B cell (primary cell): ENCODE measurements around the gene BLOC1S2.

Experiments
- EZH2 ChIP-seq: IDR thresholded peaks from 2 replicates; pipeline ENCODE4 v1.6.1; 2012; ENCODE audit warnings: borderline replicate concordance, low read depth, mild to moderate bottlenecking, moderate library complexity, low read length; ENCODE audit not compliant: insufficient read depth, poor library complexity, severe bottlenecking
- TF ChIP-seq, protein P1 (sequence below): fragments of 200-600 bp; IDR thresholded peaks from one replicate; pipeline ENCODE4 v1.8.0; 2022; ENCODE audit warnings: antibody characterized with exemption, mild to moderate bottlenecking

DNA sequence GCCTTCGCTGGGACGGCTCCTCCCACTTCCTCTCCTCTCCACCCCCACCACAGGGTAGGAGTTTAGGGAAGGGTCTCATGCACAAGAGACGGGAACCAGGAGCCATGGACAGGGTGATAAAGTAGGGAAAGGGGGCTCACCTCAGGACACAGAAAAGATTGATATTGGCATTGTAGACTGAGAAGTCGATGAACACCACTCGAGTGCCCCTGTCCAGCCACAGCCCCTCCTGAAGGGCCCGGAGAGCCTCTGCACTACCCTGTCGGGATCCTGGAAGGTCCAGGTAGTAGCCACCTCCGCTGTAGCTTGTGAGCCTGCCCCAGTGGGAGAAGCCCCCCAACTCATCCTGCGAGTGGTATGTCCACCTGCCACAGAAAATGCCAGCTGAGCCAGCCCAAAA is 10.8 kb upstream of the BLOC1S2 start:
- TF ChIP-seq, protein P1, sequence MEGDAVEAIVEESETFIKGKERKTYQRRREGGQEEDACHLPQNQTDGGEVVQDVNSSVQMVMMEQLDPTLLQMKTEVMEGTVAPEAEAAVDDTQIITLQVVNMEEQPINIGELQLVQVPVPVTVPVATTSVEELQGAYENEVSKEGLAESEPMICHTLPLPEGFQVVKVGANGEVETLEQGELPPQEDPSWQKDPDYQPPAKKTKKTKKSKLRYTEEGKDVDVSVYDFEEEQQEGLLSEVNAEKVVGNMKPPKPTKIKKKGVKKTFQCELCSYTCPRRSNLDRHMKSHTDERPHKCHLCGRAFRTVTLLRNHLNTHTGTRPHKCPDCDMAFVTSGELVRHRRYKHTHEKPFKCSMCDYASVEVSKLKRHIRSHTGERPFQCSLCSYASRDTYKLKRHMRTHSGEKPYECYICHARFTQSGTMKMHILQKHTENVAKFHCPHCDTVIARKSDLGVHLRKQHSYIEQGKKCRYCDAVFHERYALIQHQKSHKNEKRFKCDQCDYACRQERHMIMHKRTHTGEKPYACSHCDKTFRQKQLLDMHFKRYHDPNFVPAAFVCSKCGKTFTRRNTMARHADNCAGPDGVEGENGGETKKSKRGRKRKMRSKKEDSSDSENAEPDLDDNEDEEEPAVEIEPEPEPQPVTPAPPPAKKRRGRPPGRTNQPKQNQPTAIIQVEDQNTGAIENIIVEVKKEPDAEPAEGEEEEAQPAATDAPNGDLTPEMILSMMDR, result no peak
- no peak for TF ChIP-seq EZH2
